Upper lobe of left lung (tissue), 6 donors: ENCODE results near the gene IER3. TPM values are rescaled to one million over a fixed set of nuclear protein-coding genes. Genes with fewer than 3 reads are reported as not detected.

Experiments
- ATAC-seq, 2 donors: fragments of 200-7000 bp; cut with Tn5 transposase; one replicate each; pipeline ENCODE4 v1.9.1; 2022; ENCODE audit warnings: mild to moderate bottlenecking in 2 of 2, moderate library complexity in 2 of 2; ENCODE audit not compliant: low FRiP score in 2 of 2
- DNase-seq, 2 donors: peaks; one replicate each; pipeline ENCODE4 v3.0.0-alpha.2; 2019 to 2020
- H3K27ac ChIP-seq, 4 donors: fragments of 200-600 bp; sonication (generic); one replicate each; pipeline ENCODE4 v1.5.1; 2016 to 2019
- H3K27me3 ChIP-seq, 4 donors: fragments of 200-600 bp; sonication (generic); one replicate each; pipeline ENCODE4 v1.5.1; 2017 to 2019
- H3K36me3 ChIP-seq, 4 donors: fragments of 200-600 bp; sonication (generic); one replicate each; pipeline ENCODE4 v1.5.1; 2016 to 2019
- H3K4me1 ChIP-seq, 4 donors: fragments of 200-600 bp; sonication (generic); one replicate each; pipeline ENCODE4 v1.5.1; 2018 to 2019
- H3K4me3 ChIP-seq, 4 donors: fragments of 200-600 bp; sonication (generic); one replicate each; pipeline ENCODE4 v1.5.1; 2017 to 2019; ENCODE audit warnings: mild to moderate bottlenecking in 2 of 4, moderate library complexity in 1 of 4
- H3K9me3 ChIP-seq, 4 donors: fragments of 200-600 bp; sonication (generic); one replicate each; pipeline ENCODE4 v1.5.1; 2018 to 2019
- EP300 ChIP-seq, 4 donors: sonication (generic); formaldehyde crosslinking; IDR thresholded peaks; one replicate each; pipeline ENCODE4 v1.5.1; 2017; ENCODE audit warnings: antibody characterized with exemption in 4 of 4, control low read depth in 2 of 4
- POLR2A ChIP-seq, 4 donors: fragments of 450-650 bp; IDR thresholded peaks; one replicate each; pipeline ENCODE4 v1.5.1; 2016 to 2017; ENCODE audit warnings: antibody characterized with exemption in 4 of 4, mild to moderate bottlenecking in 2 of 4
- POLR2AphosphoS5 ChIP-seq, 2 donors: sonication (generic); formaldehyde crosslinking; IDR thresholded peaks; one replicate each; pipeline ENCODE4 v1.5.1; 2017; ENCODE audit warnings: antibody characterized with exemption in 2 of 2
- WGBS, 2 donors: methylation state at CpG; one replicate each; pipeline ENCODE4 v1.1.5; 2017 to 2018; 5-methylcytosine and 5-hydroxymethylcytosine counted together
- total RNA-seq, 6 donors: library from RNA; depleted of rRNA in 4 of 6; stranded (reverse); fragments of >200 nt in 4 of 6; gene quantifications; one replicate each; pipeline versions ENCODE4 v1.1.0 to v1.2.1, GENCODE V29; 2016 to 2021
- TF ChIP-seq, protein P1 (sequence below), 6 experiments: fragments of 450-650 bp in 4 of 6; fragments of 200-600 bp in 2 of 6; sonication (generic) in 2 of 6; IDR thresholded peaks; one replicate each; pipeline ENCODE4 v1.5.1; 2016 to 2019; ENCODE audit warnings: antibody characterized with exemption in 6 of 6
- donor health status: DM: no; HTN: no; CAD: no; lungs with moderate emphysema.
- donor health status: DM: no; HTN: yes; CAD: no; lungs with severe emphysema.

IER3 gene, protein sequence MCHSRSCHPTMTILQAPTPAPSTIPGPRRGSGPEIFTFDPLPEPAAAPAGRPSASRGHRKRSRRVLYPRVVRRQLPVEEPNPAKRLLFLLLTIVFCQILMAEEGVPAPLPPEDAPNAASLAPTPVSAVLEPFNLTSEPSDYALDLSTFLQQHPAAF
- total RNA-seq, result 10 to 100 TPM in 4 of 6 donors, 1 to 10 TPM in 2; 4.2 to 61.1 (median 19.8) TPM

DNA sequence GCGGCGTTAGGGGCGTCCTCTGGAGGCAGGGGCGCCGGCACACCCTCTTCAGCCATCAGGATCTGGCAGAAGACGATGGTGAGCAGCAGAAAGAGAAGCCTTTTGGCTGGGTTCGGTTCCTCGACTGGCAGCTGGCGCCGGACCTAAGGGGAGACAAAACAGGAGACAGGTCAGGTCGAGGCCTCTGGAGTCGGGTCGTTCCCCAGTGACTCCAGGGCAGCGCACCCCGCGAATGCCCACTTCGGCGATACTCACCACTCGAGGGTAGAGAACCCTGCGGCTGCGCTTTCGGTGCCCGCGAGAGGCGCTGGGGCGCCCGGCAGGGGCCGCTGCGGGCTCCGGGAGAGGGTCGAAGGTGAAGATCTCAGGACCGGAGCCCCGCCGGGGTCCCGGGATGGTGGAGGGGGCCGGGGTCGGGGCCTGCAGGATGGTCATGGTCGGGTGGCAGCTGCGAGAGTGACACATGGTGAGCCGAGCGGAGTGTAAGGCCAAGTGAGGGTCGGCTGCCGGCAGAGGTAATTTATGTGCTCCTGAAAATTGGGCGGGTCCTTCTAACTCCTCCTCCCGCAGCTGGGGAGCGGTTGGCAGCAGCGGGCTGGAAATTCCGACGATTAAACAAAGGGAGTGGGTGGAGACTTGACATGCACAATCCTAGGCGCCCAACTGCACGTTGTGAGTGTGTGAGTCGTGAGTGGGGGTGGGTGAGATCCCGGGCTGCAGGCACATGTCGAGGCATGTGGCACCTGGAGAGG lies at the start of gene IER3:
Gene IER3, minus strand, starts transcription at position 494 of the 752 bp plus-strand sequence. Its CDS starts 29 bp downstream, at position 465.
- Histone ChIP-seq H3K36me3 (peaks cover 4 to 21% (median 16%) of the 10 kb centered on the region in 4 donors), H3K27me3 (no peaks in the 10 kb centered on the region), H3K4me3 (peak within 1 kb of the TSS; percentile 66 to 90 (median 82)), H3K9me3 (no peaks in the 10 kb centered on the region), H3K4me1 (peaks cover 40 to 50% (median 46%) of the 10 kb centered on the region in 4 donors), H3K27ac (peak within 1 kb of the TSS; percentile 93 to 97 (median 95))
- WGBS, 2 donors, result 1% methylated on average over 29 to 35 of the region's 54 CpGs
- TF ChIP-seq POLR2AphosphoS5 (IDR thresholded peaks at IDR 0.05), result peak; percentile 96
- peak; percentile 61 to 93 (median 79) for TF ChIP-seq POLR2A (IDR thresholded peaks at IDR 0.05)
- TF ChIP-seq, protein P1, sequence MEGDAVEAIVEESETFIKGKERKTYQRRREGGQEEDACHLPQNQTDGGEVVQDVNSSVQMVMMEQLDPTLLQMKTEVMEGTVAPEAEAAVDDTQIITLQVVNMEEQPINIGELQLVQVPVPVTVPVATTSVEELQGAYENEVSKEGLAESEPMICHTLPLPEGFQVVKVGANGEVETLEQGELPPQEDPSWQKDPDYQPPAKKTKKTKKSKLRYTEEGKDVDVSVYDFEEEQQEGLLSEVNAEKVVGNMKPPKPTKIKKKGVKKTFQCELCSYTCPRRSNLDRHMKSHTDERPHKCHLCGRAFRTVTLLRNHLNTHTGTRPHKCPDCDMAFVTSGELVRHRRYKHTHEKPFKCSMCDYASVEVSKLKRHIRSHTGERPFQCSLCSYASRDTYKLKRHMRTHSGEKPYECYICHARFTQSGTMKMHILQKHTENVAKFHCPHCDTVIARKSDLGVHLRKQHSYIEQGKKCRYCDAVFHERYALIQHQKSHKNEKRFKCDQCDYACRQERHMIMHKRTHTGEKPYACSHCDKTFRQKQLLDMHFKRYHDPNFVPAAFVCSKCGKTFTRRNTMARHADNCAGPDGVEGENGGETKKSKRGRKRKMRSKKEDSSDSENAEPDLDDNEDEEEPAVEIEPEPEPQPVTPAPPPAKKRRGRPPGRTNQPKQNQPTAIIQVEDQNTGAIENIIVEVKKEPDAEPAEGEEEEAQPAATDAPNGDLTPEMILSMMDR (IDR thresholded peaks at IDR 0.05), result peak; percentile 55 to 76 (median 62)
- TF ChIP-seq EP300 (IDR thresholded peaks at IDR 0.05), result no peak
- ATAC-seq (peak; percentile 70 to 71), DNase-seq (peak; percentile 92 to 95)

DNA sequence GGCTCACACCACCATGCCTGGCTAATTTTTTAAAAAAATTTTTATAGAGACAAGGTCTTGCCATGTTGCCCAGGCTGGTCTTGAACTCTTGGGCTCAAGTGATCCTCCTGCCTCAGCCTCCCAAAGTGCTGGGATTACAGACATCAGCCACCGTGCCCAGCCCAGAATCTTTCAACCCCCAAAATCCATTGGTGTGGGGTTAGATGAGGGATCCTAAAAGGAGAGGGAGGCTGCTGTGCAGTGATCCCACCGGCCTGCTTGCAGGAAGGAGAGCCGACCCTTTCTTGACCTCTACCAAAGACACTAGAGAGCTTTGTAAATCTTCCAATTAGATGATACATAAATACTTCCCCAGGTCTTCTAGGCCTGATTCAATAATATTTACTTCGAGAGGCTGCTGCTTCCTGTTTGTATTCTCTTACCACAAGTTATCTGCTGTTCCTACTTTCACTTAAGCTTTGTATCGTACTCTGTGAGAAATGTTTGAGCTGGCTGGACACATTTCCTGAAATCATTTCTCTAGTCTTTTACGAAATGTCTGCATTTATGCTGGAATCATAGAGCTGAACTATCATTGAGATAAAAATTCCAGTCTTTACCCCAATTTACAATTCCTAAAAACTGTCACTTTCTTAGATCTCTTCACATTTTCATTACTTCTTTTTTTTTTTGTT lies 49.3 kb upstream of the IER3 start:
- H3K36me3 ChIP-seq, result no peaks in the 10 kb centered on the region
- ATAC-seq (peak in 1 of 2 donors; percentile 81), DNase-seq (no peak)
- peaks cover 9 to 14% (median 11%) of the 10 kb centered on the region in 4 donors for H3K4me1 ChIP-seq
- TF ChIP-seq EP300 (IDR thresholded peaks at IDR 0.05) (no peak), POLR2A (IDR thresholded peaks at IDR 0.05) (no peak), POLR2AphosphoS5 (IDR thresholded peaks at IDR 0.05) (no peak)
- TF ChIP-seq, protein P1 (IDR thresholded peaks at IDR 0.05), result no peak
- peak overlapping the region; percentile 59 to 83 (median 80) for H3K27ac ChIP-seq
- no peak overlapping the region for H3K4me3 ChIP-seq
- 27% methylated on average over 6 of the region's 6 CpGs for WGBS, 2 donors
- H3K27me3 ChIP-seq, result no peaks in the 10 kb centered on the region
- no peaks in the 10 kb centered on the region for H3K9me3 ChIP-seq

DNA sequence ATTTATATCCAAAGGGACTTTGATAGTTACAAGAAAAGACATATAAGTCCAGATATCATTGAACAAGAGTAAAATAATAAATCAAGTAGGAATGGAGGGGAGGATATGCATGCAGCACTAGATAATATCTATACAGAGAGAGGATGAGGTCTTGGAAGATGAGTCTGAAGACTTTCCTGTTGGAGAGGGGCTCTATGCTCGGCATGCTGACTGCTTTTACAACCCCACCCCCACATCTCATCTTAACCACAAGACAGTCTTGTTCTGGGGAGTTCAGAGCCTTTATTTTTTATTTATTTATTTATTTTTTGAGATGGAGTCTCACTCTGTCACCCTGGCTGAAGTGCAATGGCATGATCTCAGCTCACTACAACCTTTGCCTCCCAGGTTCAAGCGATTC lies 48.4 kb upstream of the IER3 start:
- H3K36me3 ChIP-seq, result no peaks in the 10 kb centered on the region
- DNase-seq, result no peak
- WGBS, 2 donors, result 70 to 85% methylated on average over 2 of the region's 2 CpGs
- peaks cover 9 to 21% (median 13%) of the 10 kb centered on the region in 4 donors for H3K4me1 ChIP-seq
- TF ChIP-seq EP300 (IDR thresholded peaks at IDR 0.05) (no peak), POLR2A (IDR thresholded peaks at IDR 0.05) (no peak), POLR2AphosphoS5 (IDR thresholded peaks at IDR 0.05) (no peak)
- TF ChIP-seq, protein P1 (IDR thresholded peaks at IDR 0.05), result no peak
- no peak for ATAC-seq
- no peaks in the 10 kb centered on the region for H3K9me3 ChIP-seq
- H3K4me3 ChIP-seq, result no peak overlapping the region
- H3K27ac ChIP-seq, result peak overlapping the region in 1 of 4 donors; percentile 82
- no peaks in the 10 kb centered on the region for H3K27me3 ChIP-seq

DNA sequence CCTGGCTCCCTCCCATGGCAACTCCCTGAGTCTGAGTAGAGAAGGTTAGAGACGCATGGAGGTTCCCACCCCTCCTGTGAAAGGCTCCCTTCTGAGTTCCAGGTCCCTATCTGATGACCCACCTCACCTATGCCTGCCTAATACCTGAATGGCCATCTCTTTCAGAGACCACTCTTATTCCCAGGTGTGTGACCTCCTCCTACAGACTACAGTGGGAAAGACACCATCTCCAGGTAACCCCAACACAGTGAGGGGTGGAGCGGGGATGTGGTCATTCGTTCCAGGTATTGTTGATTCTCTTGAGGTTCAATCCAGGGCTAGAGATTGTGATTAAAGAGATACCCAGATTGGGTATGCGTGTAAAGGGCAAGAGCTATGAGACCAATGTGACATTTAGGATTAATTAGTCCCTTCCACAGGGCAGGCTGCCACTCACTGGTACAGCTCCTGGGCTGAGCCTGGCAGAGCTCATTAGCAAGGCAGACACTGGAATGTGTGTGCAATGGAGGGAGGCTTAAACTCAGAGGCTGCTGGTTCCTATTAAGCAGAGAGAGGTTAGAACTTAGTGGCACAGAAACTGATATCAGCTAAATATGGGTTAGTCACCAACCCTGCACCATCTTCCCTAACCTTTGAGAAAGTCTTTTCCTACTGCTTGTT lies 46.5 kb upstream of the IER3 start:
- Histone ChIP-seq H3K27ac (no peak overlapping the region), H3K27me3 (no peaks in the 10 kb centered on the region), H3K4me3 (no peak overlapping the region), H3K9me3 (no peaks in the 10 kb centered on the region), H3K4me1 (peaks cover 9 to 21% (median 13%) of the 10 kb centered on the region in 4 donors), H3K36me3 (no peaks in the 10 kb centered on the region)
- TF ChIP-seq, protein P1 (IDR thresholded peaks at IDR 0.05), result no peak
- TF ChIP-seq POLR2A (IDR thresholded peaks at IDR 0.05), result no peak
- no peak for TF ChIP-seq EP300 (IDR thresholded peaks at IDR 0.05)
- no peak for TF ChIP-seq POLR2AphosphoS5 (IDR thresholded peaks at IDR 0.05)
- 93 to 96% methylated on average over 4 of the region's 4 CpGs for WGBS, 2 donors
- ATAC-seq (no peak), DNase-seq (no peak)
